ENCODE measurements around the gene TSPAN4. TPM values are rescaled to one million over a fixed set of nuclear protein-coding genes. Genes with fewer than 3 reads are reported as not detected.

Gene TSPAN4
- total RNA-seq = 120 TPM
- long read RNA-seq, transcript TSPAN4-207 (8 exons, 1,025 nt) = minor isoform, 19 of 861 reads
- long read RNA-seq, transcript TSPAN4-206 (9 exons, 1,430 nt) = minor isoform, 41 of 861 reads
- long read RNA-seq, transcript TSPAN4-203 (9 exons, 1,423 nt) = major isoform, 365 of 861 reads
- long read RNA-seq, transcript TSPAN4-205 (9 exons, 1,426 nt) = minor isoform, 167 of 861 reads
- long read RNA-seq, partial matches to known transcripts = 61 of 861 reads
- long read RNA-seq, other reads (novel, unspliced or antisense) = 177 of 861 reads

GRCh38 chr11:842370-843002 is at the start of gene TSPAN4, which contains the start of gene POLR2L:
Gene TSPAN4, plus strand, starts transcription at chr11:842852. Its CDS starts 7,453 bp downstream, at chr11:850305.
Gene POLR2L, minus strand, starts transcription at chr11:842529. Its CDS starts 21 bp downstream, at chr11:842508.
- peak; percentile 97 for DNase-seq (ENCODE audit: low spot score)

- DNase-seq (ENCODE audit: low spot score) = no peak
Observed at GRCh38 chr11:792873-793272, 49.8 kb upstream of the TSPAN4 start.

- DNase-seq (ENCODE audit: low spot score) = no peak
Observed at GRCh38 chr11:793556-793955, 49.1 kb upstream of the TSPAN4 start.

GRCh38 chr11:794013-794765 is 48.5 kb upstream of the TSPAN4 start:
- no peak for DNase-seq (ENCODE audit: low spot score)

GRCh38 chr11:794766-795633 is 47.7 kb upstream of the TSPAN4 start:
- no peak for DNase-seq (ENCODE audit: low spot score)

- DNase-seq (ENCODE audit: low spot score) = no peak
Observed at GRCh38 chr11:795634-796564, 46.8 kb upstream of the TSPAN4 start.

GRCh38 chr11:796565-797295 is 45.9 kb upstream of the TSPAN4 start:
- no peak for DNase-seq (ENCODE audit: low spot score)

- no peak for DNase-seq (ENCODE audit: low spot score)
Observed at GRCh38 chr11:797296-798092, 45.2 kb upstream of the TSPAN4 start.

- peak; percentile 95 for DNase-seq (ENCODE audit: low spot score)
Observed at GRCh38 chr11:798093-798713, 44.4 kb upstream of the TSPAN4 start, which contains the start of gene SLC25A22. Gene SLC25A22, minus strand, starts transcription at chr11:798281. Its CDS starts 3,275 bp downstream, at chr11:795006.

GRCh38 chr11:799641-800316 is 42.9 kb upstream of the TSPAN4 start:
- no peak for DNase-seq (ENCODE audit: low spot score)

GRCh38 chr11:800473-800872 is 42.2 kb upstream of the TSPAN4 start:
- no peak for DNase-seq (ENCODE audit: low spot score)

- DNase-seq (ENCODE audit: low spot score) = no peak
Observed at GRCh38 chr11:801097-801780, 41.4 kb upstream of the TSPAN4 start.

GRCh38 chr11:802018-802617 is 40.5 kb upstream of the TSPAN4 start:
- no peak for DNase-seq (ENCODE audit: low spot score)

GRCh38 chr11:802693-803466 is 39.8 kb upstream of the TSPAN4 start:
- no peak for DNase-seq (ENCODE audit: low spot score)

- DNase-seq (ENCODE audit: low spot score) = no peak
Observed at GRCh38 chr11:803467-803742, 39.2 kb upstream of the TSPAN4 start.
